Amniotic stem cell (primary cell): ENCODE data around the gene CXorf49B.

ENCODE experiments used
- DNase-seq: peaks from one replicate; lab custom pipeline; 2025; lab: John Stamatoyannopoulos, UW

The CXorf49B gene

DNA sequence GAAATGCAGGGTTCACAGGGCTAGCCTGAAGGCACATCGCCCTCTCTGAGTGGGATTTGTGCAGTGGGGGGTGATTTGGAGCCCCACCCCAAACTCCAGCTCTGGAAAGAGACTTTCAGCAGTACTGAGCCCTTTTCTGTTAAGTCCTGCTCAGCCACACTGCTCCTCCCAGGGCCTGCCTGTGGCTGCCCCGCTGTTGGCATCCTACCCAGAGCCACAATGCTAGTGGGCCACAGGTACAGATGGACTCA, 52.7 kb downstream of the CXorf49B start:
- no peak for DNase-seq
